Skin of body (tissue), 2 donors: ENCODE results near the gene GEN1. TPM values are rescaled to one million over a fixed set of nuclear protein-coding genes. Genes with fewer than 3 reads are reported as not detected.

Experiments used
- DNase-seq: peaks from one replicate; lab custom pipeline; 2025; lab: John Stamatoyannopoulos, UW
- total RNA-seq: library from RNA; depleted of rRNA; stranded (reverse); fragments of >200 nt; gene quantifications from one replicate; pipeline ENCODE4 v1.2.3, GENCODE V29; 2014

Gene GEN1
- total RNA-seq, 1 donor from 2014 or later: 7.0 TPM

- peak; percentile 18 for DNase-seq
Observed at GRCh38 chr2:17752892-17753802, 791 bp upstream of the GEN1 start.

GRCh38 chr2:17754773-17755425 is 961 bp downstream of the GEN1 start:
- DNase-seq: no peak

- no peak for DNase-seq
Observed at GRCh38 chr2:17756668-17757067, 2.7 kb downstream of the GEN1 start.

GRCh38 chr2:17757321-17757720 is 3.4 kb downstream of the GEN1 start:
- DNase-seq: no peak

GRCh38 chr2:17758118-17758517 is 4.2 kb downstream of the GEN1 start:
- no peak for DNase-seq

- DNase-seq: no peak
Observed at GRCh38 chr2:17759805-17760204, 5.9 kb downstream of the GEN1 start.

GRCh38 chr2:17762451-17762850 is 8.5 kb downstream of the GEN1 start:
- no peak for DNase-seq

GRCh38 chr2:17763641-17764333 is 9.8 kb downstream of the GEN1 start:
- no peak for DNase-seq

- DNase-seq: no peak
Observed at GRCh38 chr2:17765398-17765797, 11.5 kb downstream of the GEN1 start.

- DNase-seq: no peak
Observed at GRCh38 chr2:17768894-17769293, 15.0 kb downstream of the GEN1 start.

- DNase-seq: no peak
Observed at GRCh38 chr2:17771956-17772355, 18.0 kb downstream of the GEN1 start.

- no peak for DNase-seq
Observed at GRCh38 chr2:17772532-17772931, 18.6 kb downstream of the GEN1 start.

- no peak for DNase-seq
Observed at GRCh38 chr2:17780546-17780945, 26.6 kb downstream of the GEN1 start.

GRCh38 chr2:17781482-17781881 is 27.5 kb downstream of the GEN1 start:
- no peak for DNase-seq

- DNase-seq: no peak
Observed at GRCh38 chr2:17786727-17787126, 32.8 kb downstream of the GEN1 start.

- DNase-seq: no peak
Observed at GRCh38 chr2:17788773-17789172, 34.8 kb downstream of the GEN1 start.

GRCh38 chr2:17790536-17790935 is 36.6 kb downstream of the GEN1 start:
- no peak for DNase-seq

GRCh38 chr2:17791121-17791816 is 37.3 kb downstream of the GEN1 start:
- peak; percentile 80 for DNase-seq

- DNase-seq: no peak
Observed at GRCh38 chr2:17791817-17792130, 37.8 kb downstream of the GEN1 start.

GRCh38 chr2:17792515-17792914 is 38.6 kb downstream of the GEN1 start:
- DNase-seq: no peak

- no peak for DNase-seq
Observed at GRCh38 chr2:17793296-17793695, 39.4 kb downstream of the GEN1 start.
